Measurements from ENCODE around the gene DZIP3. TPM values are rescaled to one million over a fixed set of nuclear protein-coding genes. Genes with fewer than 3 reads are reported as not detected.

Gene DZIP3
- total RNA-seq, 1 experiment from 2014 or later, result 22.1 TPM

GRCh38 chr3:108555966-108556581 lies 33.4 kb upstream of the DZIP3 start:
- no peak overlapping the region for H3K27ac ChIP-seq (ENCODE audit: insufficient read length, low read depth, low read length)

More at GRCh38 chr3:108555966-108556581, 33.4 kb upstream of the DZIP3 start:
- H3K14ac ChIP-seq (ENCODE audit: insufficient read depth, low read length), result no peak overlapping the region
- H4K5ac ChIP-seq (ENCODE audit: insufficient read length, low read depth, low read length), result no peak overlapping the region
- no CpG with 5 or more reads among the region's 2 CpGs for WGBS (ENCODE audit: extremely low coverage, insufficient read length, low lambda C conversion rate)
- H3K18ac ChIP-seq (ENCODE audit: insufficient read length, low read depth, low read length), result no peak overlapping the region
- no peak overlapping the region for H2BK120ac ChIP-seq (ENCODE audit: low read depth, low read length, poor library complexity, severe bottlenecking)
- H4K91ac ChIP-seq (ENCODE audit: insufficient read length, low read depth, low read length), result no peak overlapping the region
- no peaks in the 10 kb centered on the region for H3K79me1 ChIP-seq (ENCODE audit: insufficient read depth, low read depth, low read length, poor library complexity, severe bottlenecking)
- Mint-ChIP-seq H3K27ac (peak overlapping the region in 2 of 3 experiments; percentile 35 to 63; a peak in 3 of 7 replicates), H3K9me3 (no peaks in the 10 kb centered on the region), H3K4me3 (no peak overlapping the region), H3K4me1 (peaks cover 0 to 11% of the 10 kb centered on the region in 2 experiments; a peak in 3 of 4 replicates), H3K27me3 (ENCODE audit: low read depth) (no peaks in the 10 kb centered on the region), H3K36me3 (ENCODE audit: insufficient read depth in 1 of 3, low read depth in 3 of 3) (peaks cover 20 to 68% (median 65%) of the 10 kb centered on the region in 3 experiments)
- H2AFZ ChIP-seq (ENCODE audit: low read length), result no peak overlapping the region
- H3K4ac ChIP-seq (ENCODE audit: low read depth, low read length), result no peak overlapping the region
- no peak overlapping the region for H3K56ac ChIP-seq (ENCODE audit: insufficient read length, low read depth, low read length)
- no peak overlapping the region for H3T11ph ChIP-seq (ENCODE audit: low read length)
- H3K27me3 ChIP-seq (ENCODE audit: insufficient read depth, low read length), result no peaks in the 10 kb centered on the region
- H4K20me1 ChIP-seq (ENCODE audit: control insufficient read depth, insufficient read depth, insufficient read length), result no peaks in the 10 kb centered on the region
- H3K9ac ChIP-seq (ENCODE audit: extremely low read depth, insufficient read length, low read length), result no peak overlapping the region
- H3K4me2 ChIP-seq (ENCODE audit: insufficient read depth, insufficient read length, low read length), result no peak overlapping the region
- H2BK5ac ChIP-seq (ENCODE audit: insufficient read length, low read length), result no peak overlapping the region
- H2AK5ac ChIP-seq (ENCODE audit: insufficient read length, low read length), result no peak overlapping the region
- no peak for DNase-seq
- H3K23me2 ChIP-seq (ENCODE audit: insufficient read length, low read depth, low read length, poor library complexity, severe bottlenecking), result no peaks in the 10 kb centered on the region
- H3K4me1 ChIP-seq (ENCODE audit: insufficient read depth, low read length), result no peaks in the 10 kb centered on the region
- H2BK15ac ChIP-seq (ENCODE audit: low read depth, low read length), result no peak overlapping the region
- no peak overlapping the region for H2BK20ac ChIP-seq (ENCODE audit: low read depth, low read length, poor library complexity, severe bottlenecking)
- H2BK12ac ChIP-seq (ENCODE audit: insufficient read length, low read depth, low read length), result no peak overlapping the region
- no peak overlapping the region for H3K23ac ChIP-seq (ENCODE audit: insufficient read length, low read depth, low read length)
- no peak overlapping the region for H4K8ac ChIP-seq (replicated peaks; ENCODE audit: insufficient read length, low read depth, low read length)
- no peak for TF ChIP-seq CTCF (conservative IDR thresholded peaks at IDR 0.05)
- no peaks in the 10 kb centered on the region for H3K9me3 ChIP-seq (ENCODE audit: control insufficient read depth, low read depth, low read length)
- no peaks in the 10 kb centered on the region for H3K79me2 ChIP-seq (ENCODE audit: insufficient read depth, low read length)

Data from H9 (cell line).